RPMI8226 (cell line): Measurements from ENCODE around the gene PRR33.
A peak's percentile ranks its signal among the peaks of the same experiment; 100 is the strongest.

Experiments used
- DNase-seq: peaks from one replicate; pipeline ENCODE4 v3.0.0-alpha.2; 2015

The PRR33 gene

GRCh38 chr11:1845561-1846452, 45.9 kb downstream of the PRR33 start:
- DNase-seq = no peak

DNA sequence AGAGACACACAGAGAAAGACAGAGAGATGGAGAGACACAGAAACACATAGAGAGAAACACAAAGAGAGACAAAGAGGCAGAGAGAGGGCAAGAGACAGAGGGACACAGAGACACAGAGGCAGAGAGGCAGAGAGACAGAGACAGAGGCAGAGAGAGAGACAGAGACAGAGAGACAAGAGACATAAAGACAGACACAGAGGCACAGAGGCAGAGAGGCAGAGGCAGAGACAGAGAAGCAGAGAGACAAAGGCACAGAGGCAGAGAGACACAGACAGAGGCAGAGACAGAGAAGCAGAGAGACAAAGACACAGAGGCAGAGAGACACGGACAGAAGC, 46.6 kb downstream of the PRR33 start:
- no peak for DNase-seq

GRCh38 chr11:1844221-1845094, 47.2 kb downstream of the PRR33 start:
- DNase-seq = no peak

- no peak for DNase-seq
Observed at GRCh38 chr11:1843796-1844195, 47.9 kb downstream of the PRR33 start.

DNA sequence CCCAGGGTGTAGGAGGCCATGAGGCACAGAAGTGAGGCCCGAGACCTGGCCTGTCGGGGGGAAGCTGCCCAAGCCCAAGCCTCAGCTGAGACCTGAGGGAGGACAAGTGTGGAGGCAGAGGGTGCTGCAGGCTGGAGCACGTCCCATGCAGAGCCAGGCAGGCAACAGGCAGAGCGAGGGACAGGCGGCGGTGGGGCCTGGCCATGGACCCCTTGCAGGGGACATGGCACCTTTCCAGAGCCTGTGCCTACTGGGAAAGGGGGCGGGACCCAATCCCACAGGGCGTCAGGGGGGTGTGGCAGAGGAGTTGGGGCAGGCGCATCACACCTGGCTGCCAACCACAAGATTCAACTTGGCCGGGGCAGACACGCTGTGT, 48.6 kb downstream of the PRR33 start:
- no peak for DNase-seq

DNA sequence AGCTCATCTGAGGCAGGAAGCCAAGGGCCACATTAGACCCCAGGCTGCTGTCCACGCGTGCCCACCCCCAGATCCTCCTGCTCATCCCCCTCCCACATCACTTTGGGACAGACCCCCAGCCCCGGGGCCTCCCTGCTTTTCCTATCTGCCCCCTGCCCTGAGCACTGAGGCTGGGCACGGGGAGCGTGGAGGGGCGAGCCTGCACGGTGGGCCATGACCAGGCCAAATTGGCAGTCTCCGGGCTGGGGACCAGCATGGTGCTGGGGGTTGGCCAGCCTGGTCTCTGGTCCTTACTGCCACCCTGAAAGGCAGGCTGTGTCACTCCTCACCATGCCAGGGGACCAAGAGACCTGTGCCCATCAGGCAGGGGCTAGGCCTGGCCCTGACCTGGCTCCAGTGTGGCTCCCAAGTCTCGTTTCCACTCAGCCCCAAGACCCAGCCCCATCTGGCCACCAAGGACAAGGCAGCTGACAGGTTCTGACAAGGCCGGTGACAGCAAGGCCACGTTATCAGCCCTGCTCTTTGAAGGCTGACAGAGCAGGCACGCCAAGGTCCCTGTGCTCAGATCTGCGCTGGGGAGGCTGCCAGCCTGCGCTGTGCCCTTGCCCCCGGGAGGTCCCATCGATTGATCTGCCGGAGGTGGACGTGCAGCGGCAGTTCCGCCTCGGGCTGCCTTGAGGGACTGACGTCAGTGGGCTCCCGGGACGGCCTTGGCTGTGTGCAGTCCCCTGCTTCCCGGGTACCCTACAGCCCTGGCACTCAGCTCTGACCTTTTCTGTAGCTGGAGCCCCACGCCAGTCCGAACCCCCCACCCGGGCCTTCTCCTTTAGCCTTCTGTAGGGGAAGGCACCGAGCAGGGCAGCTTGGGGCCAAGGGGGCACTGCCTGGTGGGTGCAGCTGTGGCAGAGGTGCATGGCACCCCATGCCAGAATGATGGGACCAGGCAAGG, 49.3 kb downstream of the PRR33 start:
- no peak for DNase-seq

DNA sequence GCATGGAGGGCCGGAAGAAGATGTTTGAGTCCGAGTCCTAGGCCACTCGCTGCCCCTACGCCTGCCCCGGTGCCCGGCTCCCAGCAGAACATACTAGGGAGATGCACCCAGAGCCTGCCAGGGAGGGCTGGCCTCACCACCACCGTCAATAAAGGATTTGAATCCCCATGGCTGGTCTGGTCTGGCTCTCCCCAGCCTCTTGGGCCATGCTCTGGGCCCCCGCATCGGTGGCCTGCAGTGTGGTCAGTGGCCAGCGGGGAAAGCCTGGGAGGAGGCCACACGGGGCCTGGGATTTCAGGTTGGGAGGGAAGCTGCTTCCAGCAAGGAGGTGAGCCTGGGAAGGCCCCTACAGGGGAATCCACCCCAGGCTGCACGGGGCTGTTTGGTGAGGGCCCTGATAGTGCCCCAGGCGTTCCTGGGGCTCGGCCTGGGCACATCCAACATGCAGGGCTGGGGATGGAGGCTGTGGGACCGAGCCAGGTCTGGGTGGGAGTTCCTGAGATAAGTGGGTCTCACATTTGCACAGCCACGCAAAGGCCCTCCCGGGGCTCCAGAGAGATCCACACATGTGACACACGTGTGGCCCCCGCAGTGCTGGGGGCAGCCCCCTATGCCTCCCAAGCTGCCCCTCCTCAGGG, 50.1 kb downstream of the PRR33 start:
- DNase-seq = no peak

GRCh38 chr11:1840780-1841480, 50.8 kb downstream of the PRR33 start:
- DNase-seq = no peak

DNA sequence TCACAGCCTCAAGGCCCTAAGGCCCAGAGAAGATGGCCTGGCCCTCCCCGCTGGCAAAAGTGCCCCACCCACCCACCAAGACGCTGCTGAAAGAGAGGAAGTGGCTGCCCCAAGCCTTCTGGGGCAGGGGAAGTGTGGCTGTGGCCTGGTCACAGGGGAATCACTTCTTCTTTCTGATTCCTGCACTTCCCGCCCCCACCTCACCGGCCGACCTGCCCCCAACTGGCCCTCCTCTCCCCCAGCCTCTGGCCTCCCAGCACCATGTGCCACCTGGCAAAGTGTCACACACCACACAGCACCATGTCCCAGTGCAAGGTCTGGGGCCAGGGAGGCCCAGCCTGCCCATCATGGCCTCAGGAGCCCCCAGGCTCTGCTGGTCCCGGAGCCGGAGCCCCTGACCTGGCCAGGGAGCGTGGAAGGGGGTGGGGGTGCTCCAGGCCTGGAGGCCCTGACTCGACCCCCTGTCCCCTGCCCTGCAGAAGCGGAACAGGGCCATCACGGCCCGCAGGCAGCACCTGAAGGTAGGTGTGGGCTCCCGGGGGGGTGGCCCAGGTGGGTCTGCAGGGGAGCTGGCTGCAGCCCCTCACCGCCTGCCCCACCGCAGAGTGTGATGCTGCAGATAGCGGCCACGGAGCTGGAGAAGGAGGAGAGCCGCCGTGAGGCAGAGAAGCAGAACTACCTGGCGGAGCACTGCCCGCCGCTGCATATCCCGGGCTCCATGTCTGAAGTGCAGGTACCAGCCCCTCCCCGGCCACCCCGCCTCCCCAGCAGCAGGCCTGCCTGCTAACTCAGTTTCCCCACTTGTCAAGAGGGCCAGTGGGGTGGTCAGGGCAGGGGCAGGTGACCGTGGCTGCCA, 51.5 kb downstream of the PRR33 start:
- DNase-seq = peak; percentile 81

DNA sequence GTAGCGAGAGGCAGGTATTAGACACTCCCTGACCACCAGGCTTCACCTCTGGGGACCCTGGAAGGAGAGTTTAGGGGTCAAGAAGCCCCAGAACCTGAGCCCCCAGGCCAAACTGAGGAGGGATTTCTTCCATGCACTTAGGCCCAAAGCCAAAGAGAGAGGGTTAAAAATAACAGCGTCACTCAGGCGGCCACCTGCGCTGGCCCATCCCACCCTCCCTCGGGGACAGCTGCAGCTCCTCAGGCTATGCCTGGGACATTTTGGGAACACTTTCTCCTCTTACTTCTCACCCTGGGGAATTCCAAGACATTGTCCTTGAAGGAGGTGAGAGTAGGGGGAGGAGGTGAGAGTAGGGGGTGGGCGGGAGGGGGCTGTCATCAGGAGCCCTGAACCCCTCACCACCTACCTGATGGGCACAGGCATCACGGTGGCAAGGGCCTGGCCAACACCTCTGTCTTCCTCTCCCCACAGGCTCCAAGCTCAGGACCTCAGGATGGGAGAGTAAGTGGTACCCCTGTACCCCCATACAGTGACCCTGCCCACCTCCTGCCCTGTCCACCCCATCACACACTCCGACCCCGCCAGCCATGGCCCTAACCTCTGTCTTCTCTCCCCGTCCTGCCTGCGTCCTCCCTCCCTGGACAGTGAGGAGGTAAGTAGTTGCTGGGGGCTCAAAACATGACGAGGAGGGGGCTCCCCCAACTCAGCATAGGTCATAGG, 52.3 kb downstream of the PRR33 start:
- DNase-seq = peak; percentile 48

DNA sequence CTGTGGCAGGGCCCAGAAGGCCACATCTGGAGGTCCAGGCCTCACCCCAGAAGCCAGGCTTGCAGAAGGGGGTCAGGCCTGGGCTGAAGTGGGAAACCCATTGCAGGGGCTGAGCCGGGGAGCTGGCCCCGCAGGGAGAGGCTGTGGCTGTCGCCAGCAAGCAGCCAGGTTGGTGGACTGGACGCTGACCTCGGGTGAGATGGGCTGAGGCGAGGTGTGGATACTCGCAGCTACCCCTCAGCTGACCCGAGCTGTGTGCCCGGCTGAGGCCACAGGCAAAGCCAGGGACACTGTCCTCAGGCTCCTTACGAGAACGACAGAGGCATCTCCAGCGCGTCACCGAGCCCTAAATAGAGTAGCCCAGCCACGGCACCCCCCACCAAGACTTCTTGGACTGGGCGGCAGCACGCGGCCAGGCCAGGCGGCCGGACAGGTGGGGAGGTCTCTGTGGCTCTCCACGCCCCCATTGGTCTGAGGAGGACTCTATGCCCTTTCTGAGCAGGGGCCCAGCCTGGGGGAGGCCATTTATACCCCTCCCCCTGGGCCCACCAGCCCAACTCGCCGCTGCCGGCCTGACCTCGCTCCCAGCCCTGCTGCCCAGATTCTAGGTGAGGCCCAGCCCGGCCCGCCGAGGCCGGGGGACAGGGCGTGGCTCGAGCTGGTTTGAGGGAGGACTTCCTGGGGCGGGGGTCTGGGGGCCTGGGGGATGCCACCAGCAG, 53.1 kb downstream of the PRR33 start, which contains the start of gene TNNI2:
Gene TNNI2 (plus strand): TSS at position 556 of the 719 bp plus-strand sequence. CDS start 716 bp downstream, outside the sequence.
- no peak for DNase-seq
